GM19025 (cell line): ENCODE data around the gene ARHGAP21.

ENCODE experiments used
- ATAC-seq: cut with Tn5 transposase; IDR thresholded peaks from one replicate; pipeline ENCODE4 v1.9.1; 2021; ENCODE audit warnings: mild to moderate bottlenecking, low read depth, moderate library complexity; ENCODE audit not compliant: unreplicated experiment

The ARHGAP21 gene

DNA sequence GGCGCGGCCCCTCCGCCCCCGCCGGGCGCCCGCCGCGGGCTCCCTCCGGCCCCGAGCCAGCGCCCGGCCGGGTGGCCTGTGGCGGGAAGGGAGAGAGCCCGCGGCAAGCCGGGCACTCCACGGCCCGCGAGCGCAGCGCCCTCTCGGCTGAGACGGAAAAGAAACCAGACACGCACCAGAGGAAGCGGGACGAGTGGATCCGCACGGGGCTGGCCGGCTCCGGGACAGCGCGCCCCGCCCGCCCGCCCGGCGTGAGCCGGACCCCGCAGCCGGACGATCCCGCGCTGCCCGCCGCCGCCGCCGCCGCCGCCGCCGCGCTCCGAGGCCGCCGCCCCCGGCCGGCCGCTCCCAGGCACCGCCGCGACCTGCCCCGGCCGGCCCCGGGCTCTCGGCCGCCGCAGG lies 300 bp downstream of the ARHGAP21 start:
- peak; percentile 25 for ATAC-seq

DNA sequence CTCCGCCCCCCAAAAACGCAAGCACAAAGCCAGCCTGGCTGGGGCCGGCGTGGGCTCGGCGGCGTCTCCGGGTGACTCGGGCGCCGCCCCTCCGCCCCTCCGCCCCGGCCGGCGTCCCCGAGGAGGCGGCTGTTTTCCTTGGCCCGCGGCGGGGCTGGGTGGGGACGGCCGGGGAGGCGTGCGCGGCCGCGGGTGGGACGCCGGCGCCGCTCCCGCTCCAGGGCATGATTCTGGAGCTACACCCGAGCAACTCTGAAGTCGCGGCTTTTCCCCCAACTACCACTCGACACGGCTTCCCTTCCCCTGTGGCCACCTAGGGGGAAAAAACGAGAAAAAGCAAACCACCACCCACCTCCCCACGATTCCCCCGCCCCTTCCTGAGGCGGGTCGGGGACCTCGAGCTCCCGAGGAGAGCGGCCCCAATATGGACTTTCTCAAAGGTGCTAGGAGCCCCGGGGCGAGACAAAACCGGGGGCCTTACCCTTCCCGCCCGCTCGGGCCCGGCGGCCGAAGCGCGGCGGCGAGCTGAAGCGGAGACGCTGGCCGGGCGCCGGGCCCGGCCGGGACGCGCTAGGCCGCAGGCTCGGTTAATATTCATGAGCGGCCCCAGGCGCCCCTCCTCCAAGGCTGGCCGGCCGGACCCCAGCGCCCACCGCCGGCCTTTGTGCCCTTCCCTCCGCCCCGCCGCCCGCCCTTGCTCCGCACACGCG lies 856 bp downstream of the ARHGAP21 start:
- peak; percentile 29 for ATAC-seq

DNA sequence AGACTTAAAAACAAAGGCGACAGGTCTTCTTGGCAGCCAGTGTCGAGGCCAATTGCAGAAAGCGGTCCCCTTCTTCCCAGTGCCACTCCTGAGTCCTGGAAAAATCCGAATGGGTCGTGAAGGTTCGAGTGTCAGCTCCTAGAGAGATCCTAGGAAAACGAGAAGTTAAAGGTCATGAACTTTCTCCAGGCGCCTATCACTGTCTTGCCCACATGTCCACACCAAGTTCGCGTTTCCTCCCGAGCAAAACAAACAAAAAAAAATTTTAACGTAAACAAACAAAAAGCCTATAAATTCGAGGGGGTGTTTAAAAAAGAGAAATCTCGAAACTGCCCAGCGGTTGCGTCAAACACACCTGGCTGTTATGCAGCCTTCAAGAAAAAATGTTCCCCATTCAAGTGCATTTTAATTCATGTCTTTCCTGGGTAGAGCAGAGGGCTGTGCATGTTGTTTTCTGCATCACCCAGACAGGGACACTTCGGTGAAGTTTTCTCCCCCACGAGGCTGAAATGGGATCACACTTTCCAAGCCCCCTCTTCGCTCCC lies 1.5 kb downstream of the ARHGAP21 start:
- ATAC-seq: no peak

DNA sequence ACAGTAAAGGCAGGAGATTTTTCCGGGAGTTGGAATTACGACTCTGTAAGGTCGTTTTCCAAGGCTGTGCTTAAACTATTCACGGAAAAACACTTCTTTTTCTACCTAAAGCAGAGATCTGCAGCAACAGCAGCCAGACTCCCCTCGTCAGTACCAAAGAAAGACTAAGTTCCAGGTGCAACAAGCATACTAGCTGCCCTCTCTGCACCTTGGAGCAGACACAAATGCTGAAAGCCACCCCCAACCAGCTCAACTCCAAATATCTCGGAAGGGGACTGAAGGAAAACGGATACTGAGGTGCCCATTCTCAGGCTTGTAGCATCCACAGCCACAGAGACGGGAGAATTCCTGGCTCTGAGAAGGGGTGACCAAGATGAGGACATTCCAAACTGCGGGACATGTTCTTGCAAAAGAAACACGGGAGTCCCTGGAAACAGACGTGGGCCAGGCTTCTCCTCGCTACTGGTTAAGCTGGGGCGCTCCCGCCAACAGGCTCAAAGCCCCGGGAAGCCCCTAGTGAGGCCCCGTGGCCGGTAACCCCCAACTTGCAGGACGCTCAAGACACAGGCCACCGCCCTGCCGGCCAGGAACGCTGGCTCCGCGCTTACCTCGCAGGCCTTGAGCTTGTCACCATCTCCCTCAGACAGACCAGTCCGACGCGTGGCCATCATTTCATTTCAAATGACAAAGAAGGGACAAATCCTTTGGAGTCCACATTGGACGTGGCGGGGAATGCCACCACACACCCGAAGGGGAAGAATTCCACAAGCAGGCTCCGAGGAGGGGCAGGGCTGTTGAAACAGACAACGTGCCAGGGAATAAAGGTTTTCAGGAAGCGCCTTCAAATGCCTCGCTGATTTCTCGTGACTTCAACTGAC lies 2.2 kb downstream of the ARHGAP21 start:
- no peak for ATAC-seq

DNA sequence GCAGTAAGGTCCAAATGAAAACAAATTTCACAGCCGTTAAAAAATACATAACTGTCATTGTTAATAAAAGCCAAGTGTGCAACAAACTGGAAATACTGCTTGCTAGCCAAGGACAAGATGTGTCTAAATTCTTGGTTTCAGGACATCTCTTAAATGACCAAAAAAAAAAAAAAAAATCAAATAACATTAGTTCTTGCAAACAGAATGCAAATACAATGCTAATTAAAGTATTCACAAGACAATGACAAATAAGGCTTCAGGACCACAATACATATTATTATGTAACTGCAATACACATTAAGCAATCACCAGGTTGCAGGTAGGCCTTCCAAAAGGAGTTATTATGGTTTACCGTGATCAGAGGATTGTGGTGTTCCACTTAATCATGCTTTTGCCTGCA lies 3.6 kb downstream of the ARHGAP21 start:
- ATAC-seq: no peak

DNA sequence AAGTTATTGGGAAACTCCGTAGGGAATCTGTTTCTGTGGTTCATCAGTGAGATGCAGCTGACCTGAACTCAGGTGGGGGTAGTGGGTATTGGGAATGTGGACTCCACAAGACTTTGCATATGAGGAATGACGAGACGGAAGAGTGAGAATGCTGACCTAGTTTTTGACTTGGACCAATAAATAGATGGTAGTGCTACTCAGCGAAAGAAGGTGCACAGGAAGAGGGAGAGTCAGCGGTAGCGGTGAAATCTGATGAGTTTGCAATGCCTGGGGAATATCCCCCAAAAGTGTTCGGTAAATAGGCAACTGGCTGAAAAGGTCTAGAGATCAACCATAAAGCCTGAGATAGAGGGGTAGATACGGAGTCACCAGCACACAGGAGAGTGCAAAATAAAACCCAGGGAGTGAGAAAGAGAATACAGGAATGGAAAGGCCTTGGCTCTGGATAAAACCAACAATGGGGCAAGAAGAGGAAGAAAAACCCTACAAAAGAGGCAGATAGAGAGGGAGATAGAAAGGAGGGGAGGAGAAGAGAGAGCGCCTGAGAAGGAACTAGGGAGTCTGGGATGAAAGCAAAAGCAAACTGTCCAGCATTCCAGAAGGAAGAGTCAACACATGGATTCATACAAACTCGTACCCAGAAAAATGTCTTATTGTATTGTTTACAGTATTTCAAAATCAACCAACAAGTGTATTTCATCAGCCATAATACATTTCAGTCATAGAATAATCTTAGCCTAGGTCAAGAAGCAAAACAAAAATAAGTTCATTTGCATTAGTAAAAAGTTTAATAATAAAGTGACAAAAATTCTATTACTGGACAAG lies 5.4 kb downstream of the ARHGAP21 start:
- ATAC-seq: no peak

DNA sequence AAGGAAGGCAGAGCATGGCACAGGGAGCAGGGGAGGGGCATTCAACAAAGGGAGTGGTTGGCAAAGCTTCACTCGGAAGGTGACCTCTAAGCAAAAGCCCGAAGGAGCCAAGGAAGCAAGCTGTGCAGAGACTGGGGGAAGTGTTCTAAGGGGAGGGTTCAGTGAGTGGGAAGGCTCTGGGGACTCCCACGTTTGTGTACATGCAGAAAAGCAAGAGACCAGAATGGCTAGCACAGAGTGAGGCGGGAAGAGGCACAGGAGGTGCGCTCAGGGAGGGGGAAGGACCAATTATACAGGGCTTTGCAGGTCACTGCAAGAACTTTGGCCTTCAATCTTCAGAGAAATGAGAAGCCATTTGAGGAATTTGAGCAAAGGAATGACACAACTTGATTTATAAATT lies 7.4 kb downstream of the ARHGAP21 start:
- ATAC-seq: no peak

DNA sequence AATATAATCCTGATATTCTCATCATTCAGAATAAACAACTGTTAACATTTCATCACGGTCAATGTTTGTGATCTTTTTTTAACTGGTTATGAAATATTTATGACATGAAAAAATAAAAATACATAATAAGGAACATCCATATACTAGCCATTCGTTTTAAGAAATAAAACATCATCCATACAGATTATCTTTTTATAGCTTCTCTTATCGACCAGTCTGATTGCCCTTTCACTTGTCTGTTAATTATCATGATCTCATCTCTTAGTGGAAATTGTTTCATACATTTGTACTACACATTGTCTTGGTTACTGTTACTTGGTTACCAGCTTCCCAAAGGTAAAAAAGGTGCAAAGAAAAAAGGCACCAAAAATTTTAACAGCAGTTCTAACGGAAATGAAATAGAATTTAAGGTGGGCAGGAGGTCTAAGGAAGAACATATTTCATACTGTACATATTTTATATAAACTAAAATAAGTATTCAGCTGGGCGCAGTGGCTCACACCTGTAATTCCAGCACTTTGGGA lies 8.4 kb downstream of the ARHGAP21 start:
- no peak for ATAC-seq

DNA sequence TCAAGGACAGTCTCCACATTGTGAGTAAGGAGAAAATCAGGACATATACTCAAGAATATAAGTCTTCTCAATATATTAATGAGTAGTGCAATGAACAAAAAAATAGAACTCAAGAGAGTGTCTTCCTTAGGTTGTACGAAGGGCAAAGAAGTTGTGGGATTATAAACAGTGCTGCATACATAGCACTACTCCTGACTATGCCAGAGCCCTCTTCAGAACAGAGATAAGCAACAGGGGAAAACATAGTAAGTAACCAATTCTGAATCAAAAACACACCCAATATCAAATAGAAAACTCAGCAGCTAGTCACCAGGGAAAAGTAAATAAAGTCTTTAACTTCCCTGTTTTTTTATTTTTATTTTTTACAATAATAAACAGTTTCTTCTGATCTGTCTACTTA lies 10.6 kb downstream of the ARHGAP21 start:
- no peak for ATAC-seq

DNA sequence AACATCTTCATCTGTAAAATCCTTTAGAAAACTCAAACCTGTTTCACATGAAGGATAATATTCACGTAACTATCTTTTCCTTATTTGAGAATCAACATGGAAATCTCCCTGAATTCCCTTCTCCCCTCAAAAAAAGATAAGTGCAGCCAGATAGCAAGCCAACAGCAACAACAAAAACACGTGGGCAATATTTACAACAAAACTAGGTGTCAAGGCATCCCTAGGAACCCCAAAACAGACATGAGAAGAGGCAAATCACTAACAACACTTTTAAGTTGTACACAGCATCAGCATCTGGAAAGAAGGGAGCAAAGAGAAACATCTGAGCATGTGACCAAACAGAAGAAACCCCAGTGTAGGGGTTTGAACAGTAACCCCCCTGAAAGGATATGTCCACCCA lies 12.2 kb downstream of the ARHGAP21 start:
- ATAC-seq: no peak

DNA sequence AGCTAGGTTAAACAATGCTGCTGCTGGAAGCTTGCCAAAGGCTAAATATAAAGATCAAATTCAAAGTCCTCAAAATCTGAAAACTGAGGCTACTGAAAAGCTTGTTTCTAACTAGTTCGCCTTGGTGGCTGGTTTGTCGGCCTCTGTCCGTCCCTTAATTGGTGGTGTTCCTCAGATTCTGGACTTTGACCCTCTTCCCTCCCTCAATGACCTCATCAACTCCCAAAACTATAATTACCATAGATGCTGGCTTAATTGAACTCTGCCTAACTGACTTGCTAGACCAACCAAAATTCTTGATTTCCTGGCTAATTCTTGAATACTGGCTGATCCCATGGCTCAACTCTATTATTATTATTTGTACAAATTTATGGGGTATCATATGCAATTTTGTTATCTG lies 15.6 kb downstream of the ARHGAP21 start:
- no peak for ATAC-seq

DNA sequence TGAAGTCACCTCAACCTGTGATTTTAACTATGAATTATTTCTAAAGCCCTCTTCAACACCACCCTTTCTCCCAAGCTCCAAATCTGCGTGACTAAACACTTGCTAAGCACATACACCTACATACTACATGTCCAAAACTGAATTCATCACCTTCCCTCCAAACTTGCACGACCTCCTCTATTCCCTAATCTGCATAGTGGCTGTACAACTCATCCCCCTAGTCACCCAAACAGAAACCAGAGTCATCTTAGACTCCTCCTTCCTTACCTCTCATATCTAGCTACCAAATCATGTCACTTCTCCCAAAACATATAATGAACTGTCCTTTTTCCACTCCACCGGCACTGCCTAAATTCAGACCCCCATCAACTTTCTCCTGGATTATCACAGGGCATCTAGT lies 16.2 kb downstream of the ARHGAP21 start:
- no peak for ATAC-seq

DNA sequence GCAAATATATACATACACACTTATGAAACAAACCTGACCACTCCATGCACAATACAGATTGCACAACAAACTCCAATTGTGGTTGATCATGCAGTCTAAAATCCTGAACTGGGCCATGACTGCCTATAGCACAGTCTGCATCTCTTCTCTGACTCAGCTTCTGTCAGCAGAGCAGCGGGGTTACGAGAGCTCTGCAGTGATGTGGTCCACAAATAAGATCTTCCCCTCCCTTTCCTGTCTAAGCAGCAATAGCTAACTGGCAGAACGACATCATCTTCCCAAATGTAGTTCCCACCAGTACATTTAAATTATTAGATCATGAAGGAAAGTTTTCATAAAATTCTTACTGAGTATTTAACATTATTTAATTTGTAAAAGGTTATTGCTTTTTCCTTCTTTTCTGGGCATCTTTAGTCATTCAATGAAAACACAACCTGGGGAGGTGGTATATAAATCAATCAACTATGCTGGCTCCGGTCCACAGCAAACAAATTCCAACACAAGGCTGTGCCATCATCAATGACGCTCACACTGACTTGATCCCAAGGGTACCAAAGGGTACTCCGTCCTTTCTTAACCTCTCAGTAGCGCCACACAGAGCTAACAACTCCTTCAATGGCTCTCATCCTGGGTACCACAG lies 17.1 kb downstream of the ARHGAP21 start:
- ATAC-seq: peak; percentile 48

DNA sequence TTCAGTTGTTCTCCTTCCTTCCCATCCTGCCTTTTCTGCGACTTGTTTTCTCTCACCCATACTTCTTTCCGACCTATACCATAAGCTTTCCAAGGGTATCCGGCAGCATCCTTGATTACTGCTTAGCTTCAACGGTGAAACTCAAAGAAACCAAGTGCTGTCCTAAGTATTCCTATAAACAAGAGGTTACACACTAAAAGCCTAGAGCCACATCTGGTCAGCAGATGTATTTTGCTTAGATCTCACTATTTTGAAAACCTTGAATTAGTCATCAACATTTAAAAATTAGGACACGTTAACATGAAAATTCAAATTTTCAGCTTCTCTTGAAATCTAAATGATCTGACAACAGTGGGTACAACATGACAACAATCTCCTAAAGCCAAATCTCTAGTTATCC lies 20.0 kb downstream of the ARHGAP21 start:
- no peak for ATAC-seq

DNA sequence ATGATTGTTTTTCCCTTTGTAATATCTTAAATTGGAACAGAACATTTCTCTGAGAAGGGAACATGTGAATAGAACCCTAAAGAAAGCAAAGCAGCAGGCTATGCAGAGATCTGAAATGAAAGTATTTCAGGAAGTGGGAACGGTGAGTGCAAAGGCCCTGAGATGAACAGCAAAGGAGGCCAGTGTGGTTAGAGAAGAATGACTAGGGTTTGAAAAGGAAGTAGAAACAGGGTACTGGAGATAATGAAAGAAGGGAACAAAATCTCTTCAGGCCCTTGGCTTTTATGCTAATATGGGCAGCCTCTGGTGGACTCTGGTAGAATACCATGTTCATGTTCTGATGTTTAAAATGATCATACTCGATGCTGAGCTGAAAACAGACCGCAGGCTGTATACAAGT lies 22.2 kb downstream of the ARHGAP21 start:
- peak; percentile 69 for ATAC-seq

DNA sequence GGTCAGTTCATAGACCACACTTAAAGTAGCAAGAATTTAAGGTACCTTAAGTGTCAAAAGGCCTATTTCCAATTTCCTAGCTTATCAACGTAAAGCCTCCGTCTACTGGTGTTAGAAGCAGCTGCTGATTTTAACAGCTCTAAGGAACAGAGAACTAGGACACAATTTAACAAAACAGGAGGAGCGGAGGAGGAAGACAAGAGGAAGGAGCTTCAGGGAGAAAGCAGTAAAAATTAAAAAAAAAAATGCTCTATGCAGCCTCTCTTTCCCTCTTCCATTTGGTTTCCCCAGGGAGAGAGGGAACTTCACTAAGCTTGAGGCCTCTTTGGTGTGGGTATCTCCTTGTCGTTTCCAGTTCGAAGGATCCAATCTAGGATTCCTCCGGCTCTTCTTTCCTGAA lies 22.7 kb downstream of the ARHGAP21 start:
- no peak for ATAC-seq

DNA sequence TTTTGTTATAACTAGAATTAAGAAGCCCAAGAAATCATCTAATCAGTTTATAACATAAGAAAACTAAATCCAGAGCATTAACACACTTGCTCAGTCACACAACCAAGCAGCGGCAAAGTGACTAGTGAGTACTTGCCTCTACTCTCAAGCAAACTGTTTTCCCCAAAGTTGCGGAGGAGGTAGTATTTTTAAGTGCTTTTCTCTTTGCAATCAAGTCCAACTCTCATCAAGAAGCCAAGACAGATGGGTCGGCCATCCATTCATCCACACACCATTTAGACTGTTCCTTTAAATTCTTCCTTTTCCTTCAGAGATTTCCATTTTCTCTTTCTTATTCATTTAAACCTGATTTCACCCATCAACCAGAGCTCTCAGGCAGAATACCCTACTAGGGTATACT lies 25.4 kb downstream of the ARHGAP21 start:
- ATAC-seq: no peak

DNA sequence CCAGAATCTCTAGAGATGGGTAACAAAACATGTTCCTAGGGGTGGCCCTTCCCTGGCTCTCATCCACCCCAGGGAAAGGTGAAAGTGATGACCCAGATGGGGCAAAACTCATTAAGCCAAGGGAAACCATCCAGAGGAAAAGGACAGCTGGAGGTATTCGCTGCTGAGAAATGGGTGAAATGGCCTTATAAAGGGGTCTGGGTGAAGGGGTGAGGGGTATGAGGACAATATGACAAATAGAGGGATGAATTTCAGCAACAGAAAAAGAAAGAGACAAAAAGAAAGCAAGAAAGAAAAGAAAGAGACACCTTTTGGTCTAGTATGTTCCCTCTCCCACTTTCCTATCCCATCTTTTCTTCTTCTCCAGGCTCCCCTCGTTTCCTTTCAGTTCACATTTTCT lies 26.6 kb downstream of the ARHGAP21 start:
- ATAC-seq: no peak

DNA sequence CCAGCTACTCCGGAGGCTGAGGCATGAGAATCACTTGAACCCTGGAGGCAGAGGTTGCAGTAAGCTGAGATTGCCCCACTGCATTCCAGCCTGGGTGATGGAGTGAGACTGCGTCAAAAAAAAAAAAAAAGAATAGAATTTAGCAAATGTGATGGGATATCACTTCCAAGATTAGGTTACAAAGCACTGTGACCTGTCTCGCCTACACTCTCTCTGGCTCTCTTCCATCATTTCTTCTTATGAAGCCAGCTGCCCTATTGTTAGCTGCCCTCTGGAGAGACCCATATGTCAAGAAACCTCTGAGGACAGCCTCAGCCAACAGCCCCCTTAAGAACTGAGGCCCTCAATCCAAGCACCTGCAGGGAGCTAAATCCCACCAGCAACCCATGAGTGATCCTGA lies 28.2 kb downstream of the ARHGAP21 start:
- no peak for ATAC-seq

DNA sequence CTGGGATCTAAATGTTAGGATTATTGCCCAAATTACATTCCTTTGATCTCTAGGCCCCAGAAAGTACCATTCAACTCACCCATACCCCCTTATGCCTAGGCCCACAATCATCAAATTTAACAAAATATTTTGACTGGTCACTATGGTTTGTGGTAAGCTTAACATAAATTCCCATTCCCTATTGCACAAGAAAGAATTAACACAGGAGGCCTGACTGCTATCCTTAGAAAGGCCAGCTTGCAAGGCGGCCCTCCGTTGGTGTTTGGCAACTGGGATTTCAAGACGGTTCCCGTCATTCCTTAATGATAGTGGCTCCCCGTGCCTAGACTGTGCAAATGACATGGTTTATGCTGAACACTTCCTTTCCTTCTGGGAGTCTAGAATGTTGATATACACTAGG lies 29.6 kb downstream of the ARHGAP21 start:
- ATAC-seq: no peak
